WTC11 (cell line): Measurements from ENCODE around the gene RAB13. TPM values are rescaled to one million over a fixed set of nuclear protein-coding genes. Genes with fewer than 3 reads are reported as not detected.

Experiments used
- ATAC-seq: fragments of 200-7000 bp; cut with Tn5 transposase; 2 replicates; pipeline ENCODE4 v1.10.0; 2021; ENCODE audit warnings: mild to moderate bottlenecking, moderate library complexity
- CTCF ChIA-PET: fragments of 300-600 bp; sonication (Branson Sonifier 250); formaldehyde crosslinking; loops from one replicate; lab custom pipeline; 2021; ENCODE audit warnings: antibody characterized with exemption; lab: Charles Lee
- POLR2A ChIA-PET: fragments of 350-600 bp; sonication (Branson Sonifier 250); formaldehyde crosslinking; loops from one replicate; lab custom pipeline; 2021; ENCODE audit warnings: antibody characterized with exemption; lab: Charles Lee
- DNase-seq: peaks from one replicate; pipeline ENCODE4 v3.0.0; 2021; ENCODE audit warnings: low spot score
- H3K27ac Mint-ChIP-seq: 2 replicates; pipeline ENCODE4 v1.8.0; 2021; ENCODE audit warnings: mixed read lengths
- H3K27me3 Mint-ChIP-seq: 2 replicates; pipeline ENCODE4 v1.8.0; 2021; ENCODE audit warnings: low read depth, mild to moderate bottlenecking, moderate library complexity, mixed read lengths
- H3K36me3 Mint-ChIP-seq: 2 replicates; pipeline ENCODE4 v1.8.0; 2021; ENCODE audit warnings: mixed read lengths
- H3K4me1 Mint-ChIP-seq: 2 replicates; pipeline ENCODE4 v1.8.0; 2022; ENCODE audit warnings: mixed read lengths
- H3K4me3 Mint-ChIP-seq: 2 replicates; pipeline ENCODE4 v1.8.0; 2021; ENCODE audit warnings: mild to moderate bottlenecking, moderate library complexity, mixed read lengths
- H3K9me3 Mint-ChIP-seq: 2 replicates; pipeline ENCODE4 v1.8.0; 2021; ENCODE audit warnings: mixed read lengths
- ATF3 ChIP-seq: sonication (generic); formaldehyde crosslinking; conservative IDR thresholded peaks from 2 replicates; pipeline ENCODE4 v1.8.1; 2022; ENCODE audit warnings: mild to moderate bottlenecking, missing genetic modification reagents
- CBFB ChIP-seq: sonication (generic); formaldehyde crosslinking; IDR thresholded peaks from 2 replicates; pipeline ENCODE4 v1.8.1; 2022; ENCODE audit warnings: mild to moderate bottlenecking, low read depth, missing genetic modification reagents
- CDX4 ChIP-seq: fragments of 250-450 bp; sonication (Bioruptor Pico); IDR thresholded peaks from 2 replicates; pipeline ENCODE4 v1.9.0; 2021; ENCODE audit warnings: moderate library complexity, mild to moderate bottlenecking, inconsistent platforms, borderline replicate concordance
- CREM ChIP-seq: sonication (generic); formaldehyde crosslinking; IDR thresholded peaks from 2 replicates; pipeline ENCODE4 v1.8.1; 2022; ENCODE audit warnings: mild to moderate bottlenecking, missing genetic modification reagents, moderate library complexity
- ESRRA ChIP-seq: sonication (generic); formaldehyde crosslinking; IDR thresholded peaks from 2 replicates; pipeline ENCODE4 v1.8.1; 2022; ENCODE audit warnings: mild to moderate bottlenecking, missing genetic modification reagents, borderline replicate concordance
- FOXJ3 ChIP-seq: sonication (generic); formaldehyde crosslinking; IDR thresholded peaks from 2 replicates; pipeline ENCODE4 v1.9.0; 2021; ENCODE audit warnings: missing genetic modification reagents, mild to moderate bottlenecking, borderline replicate concordance
- FOXP1 ChIP-seq: sonication (generic); formaldehyde crosslinking; IDR thresholded peaks from 2 replicates; pipeline ENCODE4 v1.8.0; 2022; ENCODE audit warnings: missing genetic modification reagents, mild to moderate bottlenecking, moderate library complexity, borderline replicate concordance
- KAT7 ChIP-seq: sonication (generic); formaldehyde crosslinking; IDR thresholded peaks from 2 replicates; pipeline ENCODE4 v1.8.1; 2023; ENCODE audit warnings: missing genetic modification reagents, mild to moderate bottlenecking, borderline replicate concordance
- NFE2L1 ChIP-seq: sonication (generic); formaldehyde crosslinking; IDR thresholded peaks from 2 replicates; pipeline ENCODE4 v1.8.1; 2023; ENCODE audit warnings: missing genetic modification reagents
- NR1H2 ChIP-seq: sonication (generic); formaldehyde crosslinking; IDR thresholded peaks from 2 replicates; pipeline ENCODE4 v1.9.0; 2021; ENCODE audit warnings: mild to moderate bottlenecking, moderate library complexity, missing genetic modification reagents
- NR2C2 ChIP-seq: sonication (generic); formaldehyde crosslinking; IDR thresholded peaks from 2 replicates; pipeline ENCODE4 v1.8.0; 2022; ENCODE audit warnings: mild to moderate bottlenecking, missing genetic modification reagents
- PRRX2 ChIP-seq: fragments of 250-450 bp; sonication (Bioruptor Pico); IDR thresholded peaks from 2 replicates; pipeline ENCODE4 v1.8.0; 2021; ENCODE audit warnings: mild to moderate bottlenecking
- RELA ChIP-seq: sonication (generic); formaldehyde crosslinking; IDR thresholded peaks from 2 replicates; pipeline ENCODE4 v1.8.1; 2022; ENCODE audit warnings: missing genetic modification reagents, mild to moderate bottlenecking, borderline replicate concordance
- SOX15 ChIP-seq: fragments of 250-450 bp; sonication (Bioruptor Pico); IDR thresholded peaks from 2 replicates; pipeline ENCODE4 v1.9.0; 2021; ENCODE audit warnings: mild to moderate bottlenecking
- TCF7 ChIP-seq: sonication (generic); formaldehyde crosslinking; IDR thresholded peaks from 2 replicates; pipeline ENCODE4 v1.8.0; 2022; ENCODE audit warnings: mild to moderate bottlenecking, low read depth, missing genetic modification reagents, moderate library complexity
- ZNF219 ChIP-seq: sonication (generic); formaldehyde crosslinking; IDR thresholded peaks from 2 replicates; pipeline ENCODE4 v1.8.0; 2023; ENCODE audit warnings: missing genetic modification reagents, mild to moderate bottlenecking, borderline replicate concordance
- ZNF232 ChIP-seq: sonication (generic); formaldehyde crosslinking; IDR thresholded peaks from 2 replicates; pipeline ENCODE4 v1.8.0; 2022; ENCODE audit warnings: mild to moderate bottlenecking, missing genetic modification reagents
- ZNF263 ChIP-seq: sonication (generic); formaldehyde crosslinking; IDR thresholded peaks from 2 replicates; pipeline ENCODE4 v1.8.1; 2022; ENCODE audit warnings: low read depth, mild to moderate bottlenecking, moderate library complexity, missing genetic modification reagents
- ZNF396 ChIP-seq: fragments of 250-450 bp; sonication (Bioruptor Pico); IDR thresholded peaks from 2 replicates; pipeline ENCODE4 v1.8.0; 2021; ENCODE audit warnings: mild to moderate bottlenecking, moderate library complexity, borderline replicate concordance
- ZNF512 ChIP-seq: sonication (generic); formaldehyde crosslinking; IDR thresholded peaks from 2 replicates; pipeline ENCODE4 v1.8.1; 2022; ENCODE audit warnings: missing genetic modification reagents, borderline replicate concordance
- total RNA-seq: library from RNA; stranded (reverse); gene quantifications from 3 replicates; pipeline ENCODE4 v1.2.3, GENCODE V29; 2021
- TF ChIP-seq, protein P1 (sequence below): sonication (generic); formaldehyde crosslinking; IDR thresholded peaks from 2 replicates; pipeline ENCODE4 v1.8.0; 2023; ENCODE audit warnings: mild to moderate bottlenecking, missing genetic modification reagents
- TF ChIP-seq, protein P2 (sequence below): sonication (generic); formaldehyde crosslinking; IDR thresholded peaks from 2 replicates; pipeline ENCODE4 v1.8.1; 2022; ENCODE audit warnings: mild to moderate bottlenecking, moderate library complexity, missing genetic modification reagents
- TF ChIP-seq, protein P3 (sequence below): sonication (generic); formaldehyde crosslinking; IDR thresholded peaks from 2 replicates; pipeline ENCODE4 v1.8.1; 2022; ENCODE audit warnings: mild to moderate bottlenecking, missing genetic modification reagents, moderate library complexity, borderline replicate concordance
- TF ChIP-seq, protein P4 (sequence below): sonication (generic); formaldehyde crosslinking; IDR thresholded peaks from 2 replicates; pipeline ENCODE4 v1.8.0; 2022; ENCODE audit warnings: mild to moderate bottlenecking, missing genetic modification reagents

RAB13 gene
- total RNA-seq, 1 experiment from 2014 or later = 126 TPM

DNA sequence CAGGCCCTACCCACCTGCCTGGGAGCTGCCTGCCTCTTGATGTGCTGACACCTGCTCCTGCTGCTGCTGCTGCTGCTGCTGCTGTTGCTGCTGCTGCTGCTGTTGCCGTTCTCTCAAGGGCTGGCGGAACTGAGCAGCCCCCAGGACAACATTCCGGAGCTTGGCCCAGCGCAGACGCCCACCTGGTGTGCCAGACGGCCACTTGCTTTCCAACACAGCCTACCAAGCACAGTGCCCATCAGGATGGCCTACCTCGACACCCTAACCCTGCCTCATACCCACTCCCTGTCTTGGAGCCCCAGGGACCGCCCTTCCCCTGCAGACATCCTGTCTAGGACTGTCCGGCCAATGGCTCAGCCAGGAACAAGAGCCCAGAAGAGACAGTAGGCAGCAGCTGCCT lies 51.4 kb downstream of the RAB13 start (continued):
- TF ChIP-seq TCF7 (CRISPR knock-in tag) (no peak), SOX15 (CRISPR knock-in tag) (no peak), ZNF396 (CRISPR knock-in tag) (no peak), PRRX2 (CRISPR knock-in tag) (no peak), ZNF219 (CRISPR knock-in tag) (no peak), RELA (CRISPR knock-in tag) (no peak), CBFB (CRISPR knock-in tag) (no peak), CDX4 (CRISPR knock-in tag) (no peak), NFE2L1 (CRISPR knock-in tag) (no peak), KAT7 (CRISPR knock-in tag) (no peak), FOXJ3 (no peak)
- TF ChIP-seq, protein P1, sequence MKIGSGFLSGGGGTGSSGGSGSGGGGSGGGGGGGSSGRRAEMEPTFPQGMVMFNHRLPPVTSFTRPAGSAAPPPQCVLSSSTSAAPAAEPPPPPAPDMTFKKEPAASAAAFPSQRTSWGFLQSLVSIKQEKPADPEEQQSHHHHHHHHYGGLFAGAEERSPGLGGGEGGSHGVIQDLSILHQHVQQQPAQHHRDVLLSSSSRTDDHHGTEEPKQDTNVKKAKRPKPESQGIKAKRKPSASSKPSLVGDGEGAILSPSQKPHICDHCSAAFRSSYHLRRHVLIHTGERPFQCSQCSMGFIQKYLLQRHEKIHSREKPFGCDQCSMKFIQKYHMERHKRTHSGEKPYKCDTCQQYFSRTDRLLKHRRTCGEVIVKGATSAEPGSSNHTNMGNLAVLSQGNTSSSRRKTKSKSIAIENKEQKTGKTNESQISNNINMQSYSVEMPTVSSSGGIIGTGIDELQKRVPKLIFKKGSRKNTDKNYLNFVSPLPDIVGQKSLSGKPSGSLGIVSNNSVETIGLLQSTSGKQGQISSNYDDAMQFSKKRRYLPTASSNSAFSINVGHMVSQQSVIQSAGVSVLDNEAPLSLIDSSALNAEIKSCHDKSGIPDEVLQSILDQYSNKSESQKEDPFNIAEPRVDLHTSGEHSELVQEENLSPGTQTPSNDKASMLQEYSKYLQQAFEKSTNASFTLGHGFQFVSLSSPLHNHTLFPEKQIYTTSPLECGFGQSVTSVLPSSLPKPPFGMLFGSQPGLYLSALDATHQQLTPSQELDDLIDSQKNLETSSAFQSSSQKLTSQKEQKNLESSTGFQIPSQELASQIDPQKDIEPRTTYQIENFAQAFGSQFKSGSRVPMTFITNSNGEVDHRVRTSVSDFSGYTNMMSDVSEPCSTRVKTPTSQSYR (CRISPR knock-in tag) = no peak

- Mint-ChIP-seq H3K9me3 (no peaks in the 10 kb centered on the region), H3K4me1 (no peaks in the 10 kb centered on the region), H3K36me3 (peaks cover 51% of the 10 kb centered on the region), H3K4me3 (no peak overlapping the region), H3K27me3 (no peaks in the 10 kb centered on the region), H3K27ac (no peak overlapping the region)
- DNase-seq (no peak), ATAC-seq (no peak)
- ChIA-PET CTCF (no interaction called here), POLR2A (interaction anchor here (0.7 kb wide), 1 partner anchor 30 kb away, joined by 3 read pairs; no protein-coding TSS in a partner anchor)
- TF ChIP-seq, protein P2, sequence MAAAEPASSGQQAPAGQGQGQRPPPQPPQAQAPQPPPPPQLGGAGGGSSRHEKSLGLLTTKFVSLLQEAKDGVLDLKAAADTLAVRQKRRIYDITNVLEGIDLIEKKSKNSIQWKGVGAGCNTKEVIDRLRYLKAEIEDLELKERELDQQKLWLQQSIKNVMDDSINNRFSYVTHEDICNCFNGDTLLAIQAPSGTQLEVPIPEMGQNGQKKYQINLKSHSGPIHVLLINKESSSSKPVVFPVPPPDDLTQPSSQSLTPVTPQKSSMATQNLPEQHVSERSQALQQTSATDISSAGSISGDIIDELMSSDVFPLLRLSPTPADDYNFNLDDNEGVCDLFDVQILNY (CRISPR knock-in tag) = no peak
- TF ChIP-seq ATF3 = no peak
- TF ChIP-seq, protein P3, sequence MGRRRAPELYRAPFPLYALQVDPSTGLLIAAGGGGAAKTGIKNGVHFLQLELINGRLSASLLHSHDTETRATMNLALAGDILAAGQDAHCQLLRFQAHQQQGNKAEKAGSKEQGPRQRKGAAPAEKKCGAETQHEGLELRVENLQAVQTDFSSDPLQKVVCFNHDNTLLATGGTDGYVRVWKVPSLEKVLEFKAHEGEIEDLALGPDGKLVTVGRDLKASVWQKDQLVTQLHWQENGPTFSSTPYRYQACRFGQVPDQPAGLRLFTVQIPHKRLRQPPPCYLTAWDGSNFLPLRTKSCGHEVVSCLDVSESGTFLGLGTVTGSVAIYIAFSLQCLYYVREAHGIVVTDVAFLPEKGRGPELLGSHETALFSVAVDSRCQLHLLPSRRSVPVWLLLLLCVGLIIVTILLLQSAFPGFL (CRISPR knock-in tag) = no peak
- no peak for TF ChIP-seq PRRX2 (CRISPR knock-in tag)
- TF ChIP-seq ZNF396 (CRISPR knock-in tag) = no peak
- no peak for TF ChIP-seq ZNF232
- TF ChIP-seq ZNF263 (CRISPR knock-in tag) = no peak
These were observed 52.2 kb downstream of the RAB13 start for GRCh38 chr1:153933955-153934354.

GRCh38 chr1:153933430-153933829 lies 52.7 kb downstream of the RAB13 start:
- H3K4me1 Mint-ChIP-seq = no peaks in the 10 kb centered on the region
- H3K27me3 Mint-ChIP-seq = no peaks in the 10 kb centered on the region
- DNase-seq (no peak), ATAC-seq (no peak)
- H3K9me3 Mint-ChIP-seq = no peaks in the 10 kb centered on the region
- POLR2A ChIA-PET = no interaction called here
- no peak overlapping the region for H3K4me3 Mint-ChIP-seq
- no peak overlapping the region for H3K27ac Mint-ChIP-seq
- CTCF ChIA-PET = no interaction called here
- H3K36me3 Mint-ChIP-seq = peaks cover 51% of the 10 kb centered on the region
- TF ChIP-seq NR2C2 (CRISPR knock-in tag) = no peak
- no peak for TF ChIP-seq NR1H2
- TF ChIP-seq ESRRA = no peak
- TF ChIP-seq ZNF232 = no peak
- TF ChIP-seq CREM = no peak
- TF ChIP-seq, protein P4, sequence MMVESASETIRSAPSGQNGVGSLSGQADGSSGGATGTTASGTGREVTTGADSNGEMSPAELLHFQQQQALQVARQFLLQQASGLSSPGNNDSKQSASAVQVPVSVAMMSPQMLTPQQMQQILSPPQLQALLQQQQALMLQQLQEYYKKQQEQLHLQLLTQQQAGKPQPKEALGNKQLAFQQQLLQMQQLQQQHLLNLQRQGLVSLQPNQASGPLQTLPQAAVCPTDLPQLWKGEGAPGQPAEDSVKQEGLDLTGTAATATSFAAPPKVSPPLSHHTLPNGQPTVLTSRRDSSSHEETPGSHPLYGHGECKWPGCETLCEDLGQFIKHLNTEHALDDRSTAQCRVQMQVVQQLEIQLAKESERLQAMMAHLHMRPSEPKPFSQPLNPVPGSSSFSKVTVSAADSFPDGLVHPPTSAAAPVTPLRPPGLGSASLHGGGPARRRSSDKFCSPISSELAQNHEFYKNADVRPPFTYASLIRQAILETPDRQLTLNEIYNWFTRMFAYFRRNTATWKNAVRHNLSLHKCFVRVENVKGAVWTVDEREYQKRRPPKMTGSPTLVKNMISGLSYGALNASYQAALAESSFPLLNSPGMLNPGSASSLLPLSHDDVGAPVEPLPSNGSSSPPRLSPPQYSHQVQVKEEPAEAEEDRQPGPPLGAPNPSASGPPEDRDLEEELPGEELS (CRISPR knock-in tag) = no peak
- TF ChIP-seq FOXP1 (CRISPR knock-in tag) = no peak
- TF ChIP-seq ZNF512 = no peak
